ENCODE data around the gene ZNF701. TPM values are rescaled to one million over a fixed set of nuclear protein-coding genes. Genes with fewer than 3 reads are reported as not detected.
A peak's percentile ranks its signal among the peaks of the same experiment; 100 is the strongest.
"Not testable (repeated sequence)": the region's sequence is repeated elsewhere in the genome, so short reads cannot be mapped to it uniquely, and the experiment has no call there.

The ZNF701 gene
- total RNA-seq, 2 donors from 2014 or later = 6.5 to 10.9 TPM

GRCh38 chr19:52601025-52601973 is 31.2 kb downstream of the ZNF701 start:
- H3K4me3 ChIP-seq = peak overlapping the region; percentile 32 to 45
- ATAC-seq (peak; percentile 99), DNase-seq (peak; percentile 93 to 97 (median 94))
- no peaks in the 10 kb centered on the region for H3K9me3 ChIP-seq
- WGBS, 2 donors = 0 to 1% methylated on average over 57 to 62 of the region's 62 CpGs
- H3K27me3 ChIP-seq = no peaks in the 10 kb centered on the region
- H3K4me1 ChIP-seq = peaks cover 15% of the 10 kb centered on the region
- intact Hi-C loops (cut with DNase I) = no loop called here
- peak in 2 of 3 donors; percentile 49 to 58 for TF ChIP-seq POLR2A (IDR thresholded peaks at IDR 0.05)
- TF ChIP-seq CTCF (IDR thresholded peaks at IDR 0.05) = peak in 6 of 7 experiments; percentile 10 to 39 (median 30)
- H3K36me3 ChIP-seq (replicated peaks in 1 of 2; ENCODE audit: insufficient read depth in 1 of 2, low read depth in 2 of 2) = peaks cover 0 to 2% of the 10 kb centered on the region in 2 donors
- H3K27ac ChIP-seq = peak overlapping the region; percentile 33 to 67 (median 54)

- intact Hi-C loops (cut with DNase I); ATAC-seq; H3K27me3 ChIP-seq; H3K9me3 ChIP-seq; DNase-seq; H3K4me3 ChIP-seq; H3K36me3 ChIP-seq (replicated peaks in 1 of 2; ENCODE audit: insufficient read depth in 1 of 2, low read depth in 2 of 2): not testable (repeated sequence)
- WGBS, 2 donors = 56 to 63% methylated on average over 3 of the region's 3 CpGs
- H3K27ac ChIP-seq = peak overlapping the region in 2 of 4 donors; percentile 33 to 60
- H3K4me1 ChIP-seq = peaks cover 15% of the 10 kb centered on the region
These were observed 31.9 kb downstream of the ZNF701 start for GRCh38 chr19:52601974-52602366.

GRCh38 chr19:52602941-52603340 is 32.9 kb downstream of the ZNF701 start:
- Histone ChIP-seq H3K27me3 (no peaks in the 10 kb centered on the region), H3K4me3 (no peak overlapping the region), H3K36me3 (replicated peaks in 1 of 2; ENCODE audit: insufficient read depth in 1 of 2, low read depth in 2 of 2) (no peaks in the 10 kb centered on the region), H3K9me3 (no peaks in the 10 kb centered on the region), H3K27ac (no peak overlapping the region), H3K4me1 (peaks cover 15% of the 10 kb centered on the region)
- DNase-seq (no peak), ATAC-seq (no peak)
- WGBS, 2 donors = 86 to 91% methylated on average over 2 of the region's 2 CpGs
- no peak for TF ChIP-seq CTCF (IDR thresholded peaks at IDR 0.05)
- TF ChIP-seq POLR2A (IDR thresholded peaks at IDR 0.05) = no peak
- intact Hi-C loops (cut with DNase I) = no loop called here

- TF ChIP-seq POLR2A (IDR thresholded peaks at IDR 0.05) (no peak), CTCF (IDR thresholded peaks at IDR 0.05) (no peak)
- 85 to 87% methylated on average over 12 to 14 of the region's 14 CpGs for WGBS, 2 donors
- intact Hi-C loops (cut with DNase I) = no loop called here
- ATAC-seq (no peak), DNase-seq (no peak)
- H3K36me3 ChIP-seq (replicated peaks in 1 of 2; ENCODE audit: insufficient read depth in 1 of 2, low read depth in 2 of 2) = no peaks in the 10 kb centered on the region
- no peaks in the 10 kb centered on the region for H3K9me3 ChIP-seq
- no peaks in the 10 kb centered on the region for H3K27me3 ChIP-seq
- H3K4me3 ChIP-seq = no peak overlapping the region
- H3K27ac ChIP-seq = no peak overlapping the region
- H3K4me1 ChIP-seq = peaks cover 15% of the 10 kb centered on the region
These were observed 33.6 kb downstream of the ZNF701 start for GRCh38 chr19:52603558-52604207.

GRCh38 chr19:52613299-52613906 is 43.3 kb downstream of the ZNF701 start:
- H3K9me3 ChIP-seq = peaks cover 0 to 14% (median 3%) of the 10 kb centered on the region in 3 donors
- H3K36me3 ChIP-seq (replicated peaks in 1 of 2; ENCODE audit: insufficient read depth in 1 of 2, low read depth in 2 of 2) = peaks cover 0 to 13% of the 10 kb centered on the region in 2 donors
- intact Hi-C loops (cut with DNase I) = no loop called here
- no peak for TF ChIP-seq POLR2A (IDR thresholded peaks at IDR 0.05)
- no peak for TF ChIP-seq CTCF (IDR thresholded peaks at IDR 0.05)
- DNase-seq (no peak), ATAC-seq (no peak)
- H3K4me1 ChIP-seq = no peaks in the 10 kb centered on the region
- no peak overlapping the region for H3K4me3 ChIP-seq
- WGBS, 2 donors = 94 to 99% methylated on average over 5 of the region's 5 CpGs
- no peak overlapping the region for H3K27ac ChIP-seq
- no peaks in the 10 kb centered on the region for H3K27me3 ChIP-seq
